ENCODE results near the gene CGNL1.

CGNL1 gene

GRCh38 chr15:57458356-57458781 lies 82.1 kb downstream of the CGNL1 start:
- no peak for DNase-seq (ENCODE audit: low spot score)

DNA sequence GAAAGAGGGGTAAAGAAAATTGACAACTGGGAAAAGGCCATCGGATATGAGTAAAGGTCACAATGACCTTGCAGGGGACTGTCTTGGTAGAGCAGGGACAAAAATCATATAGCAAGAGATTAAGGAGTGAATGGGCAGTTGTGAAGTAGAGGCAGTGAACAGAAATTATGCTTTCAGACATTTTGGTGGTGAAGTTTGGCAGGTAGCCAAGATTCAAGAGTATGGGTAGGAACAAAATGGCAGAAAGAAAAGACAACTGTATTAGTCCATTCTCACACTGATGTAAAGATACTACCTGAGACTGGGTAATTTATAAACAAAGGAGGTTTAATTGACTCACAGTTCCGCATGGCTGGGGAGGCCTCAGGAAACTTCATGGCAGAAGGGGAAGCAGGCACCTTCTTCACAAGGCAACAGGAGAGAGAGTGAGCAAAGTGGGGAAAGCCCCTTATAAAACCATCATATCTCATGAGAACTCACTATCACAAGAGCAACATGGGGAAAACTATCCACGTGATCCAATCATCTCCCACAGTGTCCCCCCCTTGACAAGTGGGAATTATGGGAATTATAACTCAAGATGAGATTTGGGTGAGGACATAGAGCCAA lies 84.0 kb downstream of the CGNL1 start:
- DNase-seq (ENCODE audit: low spot score): no peak

DNA sequence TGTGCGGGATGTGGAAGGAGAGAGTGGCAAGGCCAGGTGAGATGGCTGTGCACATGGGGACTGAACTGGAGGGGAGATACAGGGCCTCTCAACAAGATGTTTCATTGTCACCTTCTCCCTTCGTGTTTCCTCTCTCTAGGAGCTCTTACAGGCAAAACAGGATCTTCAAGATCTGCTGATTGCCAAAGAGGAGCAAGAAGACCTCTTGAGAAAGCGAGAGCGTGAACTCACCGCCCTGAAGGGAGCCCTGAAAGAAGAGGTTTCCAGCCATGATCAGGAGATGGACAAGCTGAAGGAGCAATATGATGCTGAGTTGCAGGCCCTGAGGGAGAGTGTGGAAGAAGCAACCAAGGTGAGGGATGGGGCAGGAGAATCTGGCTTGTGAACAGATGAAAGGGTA lies 85.2 kb downstream of the CGNL1 start:
- DNase-seq (ENCODE audit: low spot score): no peak

GRCh38 chr15:57462381-57462780 lies 86.1 kb downstream of the CGNL1 start:
- peak; percentile 29 for DNase-seq (ENCODE audit: low spot score)

- no peak for DNase-seq (ENCODE audit: low spot score)
Measured at GRCh38 chr15:57463360-57463759, 87.1 kb downstream of the CGNL1 start.

DNA sequence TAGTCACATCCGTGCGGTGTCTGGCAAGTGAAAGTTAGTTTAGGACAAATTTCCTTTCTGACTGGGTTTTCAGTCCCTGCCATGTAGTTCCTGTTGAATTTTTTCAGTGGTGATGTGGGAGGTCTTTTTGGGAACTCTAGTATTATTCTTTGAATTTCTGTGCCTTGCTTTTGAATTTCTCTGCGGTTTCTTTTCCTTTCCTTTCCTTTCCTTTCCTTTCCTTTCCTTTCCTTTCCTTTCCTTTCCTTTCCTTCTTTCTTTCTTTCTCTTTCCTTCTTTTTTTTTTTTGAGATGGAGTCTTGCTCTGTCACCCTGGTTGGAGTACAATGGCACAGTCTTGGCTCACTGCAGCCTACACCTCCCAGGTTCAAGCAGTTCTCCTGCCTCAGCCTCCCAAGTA lies 88.2 kb downstream of the CGNL1 start:
- no peak for DNase-seq (ENCODE audit: low spot score)

- DNase-seq (ENCODE audit: low spot score): no peak
Measured at GRCh38 chr15:57468486-57468885, 92.2 kb downstream of the CGNL1 start.

DNA sequence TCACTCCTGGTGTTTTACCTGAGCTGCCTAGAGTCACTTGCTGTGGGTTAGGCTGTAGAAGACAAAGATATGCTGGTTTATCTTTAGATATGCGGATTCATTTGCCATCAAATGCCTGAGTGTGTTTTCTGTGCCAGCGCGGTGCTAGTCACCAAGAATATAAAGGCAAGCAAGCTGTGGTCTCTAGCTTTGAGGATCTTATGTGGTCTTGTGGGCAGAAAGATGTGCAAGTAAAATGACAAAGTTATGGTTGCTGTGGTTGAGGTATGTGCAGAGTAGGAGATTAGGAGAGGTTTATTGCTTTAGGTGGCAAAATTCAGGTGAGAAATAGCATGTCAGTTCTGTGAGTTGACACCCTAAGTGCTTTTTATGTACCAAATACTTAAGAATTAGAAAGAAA lies 94.2 kb downstream of the CGNL1 start:
- no peak for DNase-seq (ENCODE audit: low spot score)

GRCh38 chr15:57472861-57473260 lies 96.6 kb downstream of the CGNL1 start:
- peak; percentile 61 for DNase-seq (ENCODE audit: low spot score)

GRCh38 chr15:57476533-57476975 lies 100.2 kb downstream of the CGNL1 start:
- DNase-seq (ENCODE audit: low spot score): peak; percentile 61

GRCh38 chr15:57477736-57478522 lies 101.6 kb downstream of the CGNL1 start:
- no peak for DNase-seq (ENCODE audit: low spot score)

GRCh38 chr15:57479005-57479404 lies 102.7 kb downstream of the CGNL1 start:
- DNase-seq (ENCODE audit: low spot score): no peak

GRCh38 chr15:57481038-57481705 lies 104.9 kb downstream of the CGNL1 start:
- no peak for DNase-seq (ENCODE audit: low spot score)

GRCh38 chr15:57485869-57486268 lies 109.6 kb downstream of the CGNL1 start:
- DNase-seq (ENCODE audit: low spot score): peak; percentile 96

GRCh38 chr15:57486833-57487232 lies 110.5 kb downstream of the CGNL1 start:
- no peak for DNase-seq (ENCODE audit: low spot score)

DNA sequence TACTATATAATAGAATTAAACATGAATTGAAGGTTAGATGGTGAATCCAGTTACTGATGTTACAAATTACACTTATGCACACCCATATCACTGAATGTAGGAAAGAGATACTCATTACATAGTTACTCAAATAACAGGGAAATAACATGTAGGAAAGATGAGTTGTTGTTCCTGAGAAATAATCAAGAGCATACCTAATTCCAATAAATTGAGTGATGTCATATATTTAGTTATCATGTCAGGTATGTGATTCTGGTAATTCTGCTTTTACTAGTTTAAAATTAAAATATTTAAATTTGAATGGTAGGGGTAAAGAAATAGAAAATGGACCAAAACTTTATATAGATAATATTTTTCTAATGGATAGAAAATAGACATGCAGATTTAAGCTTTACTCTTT lies 112.8 kb downstream of the CGNL1 start:
- DNase-seq (ENCODE audit: low spot score): no peak

DNA sequence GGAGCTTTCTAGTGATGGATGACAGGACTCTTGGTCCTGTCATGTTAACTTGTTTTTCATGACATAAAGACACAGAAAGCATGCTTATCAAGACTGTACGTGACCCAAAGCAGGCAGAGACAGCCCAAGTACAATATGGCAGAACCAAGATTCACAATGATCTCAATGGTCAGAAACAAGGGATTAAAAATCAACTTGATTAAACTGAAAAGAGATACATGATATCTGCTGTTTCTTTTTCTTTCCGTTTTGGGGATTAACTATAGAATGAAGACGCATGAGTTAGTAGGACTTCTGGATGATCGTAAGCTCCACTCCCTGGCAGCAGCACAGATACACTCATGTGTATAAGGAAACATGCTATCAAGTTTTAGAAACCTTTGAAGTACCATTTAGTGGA lies 117.0 kb downstream of the CGNL1 start:
- DNase-seq (ENCODE audit: low spot score): no peak

DNA sequence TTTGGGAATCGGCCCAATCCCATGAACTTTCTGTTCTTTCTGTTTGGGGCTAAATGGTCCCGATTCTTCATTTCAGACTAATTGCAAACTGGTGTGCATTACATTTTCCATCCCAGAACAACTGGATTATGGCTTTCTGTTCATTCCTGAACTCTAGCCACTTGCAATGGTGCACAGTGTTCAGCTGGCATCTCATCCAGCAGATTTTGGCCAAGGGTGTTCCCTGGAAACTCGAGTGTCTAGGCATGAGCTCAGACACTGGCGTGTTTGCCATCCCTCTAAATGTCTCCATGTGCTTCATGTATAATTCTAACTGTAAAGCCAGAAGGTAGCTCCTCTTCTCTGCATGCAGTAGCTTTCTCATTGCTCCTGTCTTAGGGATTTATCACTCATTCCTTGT lies 118.3 kb downstream of the CGNL1 start:
- DNase-seq (ENCODE audit: low spot score): no peak

- DNase-seq (ENCODE audit: low spot score): no peak
Measured at GRCh38 chr15:57495041-57495440, 118.7 kb downstream of the CGNL1 start.

DNA sequence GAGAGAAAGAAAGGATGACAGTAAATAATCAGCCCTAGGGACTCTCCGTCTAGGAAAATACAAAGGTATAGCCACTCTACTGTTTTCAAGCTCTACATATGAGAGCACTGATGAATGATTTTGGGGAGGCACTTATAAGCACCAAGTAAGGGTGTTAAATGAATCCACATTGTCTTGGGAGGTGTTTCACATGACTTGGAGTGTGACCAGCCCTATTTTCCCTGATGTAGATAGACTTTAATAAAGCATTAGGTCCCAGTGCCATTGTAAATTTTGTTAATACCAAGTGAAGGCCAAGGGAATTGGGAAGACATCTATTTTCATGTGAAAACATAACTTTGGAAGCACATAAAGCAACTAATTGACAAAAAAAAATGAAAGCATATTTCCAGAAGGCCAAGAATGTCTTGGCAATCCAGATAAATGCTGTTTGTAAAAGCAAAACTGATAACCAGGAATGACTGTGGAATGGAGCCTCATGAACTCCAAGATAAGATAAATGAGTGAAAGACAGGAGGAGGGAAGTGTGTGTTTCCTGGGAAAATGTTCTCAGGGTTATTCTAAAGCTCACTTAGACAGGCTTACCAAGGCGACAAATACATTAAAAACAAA lies 119.4 kb downstream of the CGNL1 start:
- DNase-seq (ENCODE audit: low spot score): no peak

GRCh38 chr15:57496594-57496945 lies 120.3 kb downstream of the CGNL1 start:
- no peak for DNase-seq (ENCODE audit: low spot score)

DNA sequence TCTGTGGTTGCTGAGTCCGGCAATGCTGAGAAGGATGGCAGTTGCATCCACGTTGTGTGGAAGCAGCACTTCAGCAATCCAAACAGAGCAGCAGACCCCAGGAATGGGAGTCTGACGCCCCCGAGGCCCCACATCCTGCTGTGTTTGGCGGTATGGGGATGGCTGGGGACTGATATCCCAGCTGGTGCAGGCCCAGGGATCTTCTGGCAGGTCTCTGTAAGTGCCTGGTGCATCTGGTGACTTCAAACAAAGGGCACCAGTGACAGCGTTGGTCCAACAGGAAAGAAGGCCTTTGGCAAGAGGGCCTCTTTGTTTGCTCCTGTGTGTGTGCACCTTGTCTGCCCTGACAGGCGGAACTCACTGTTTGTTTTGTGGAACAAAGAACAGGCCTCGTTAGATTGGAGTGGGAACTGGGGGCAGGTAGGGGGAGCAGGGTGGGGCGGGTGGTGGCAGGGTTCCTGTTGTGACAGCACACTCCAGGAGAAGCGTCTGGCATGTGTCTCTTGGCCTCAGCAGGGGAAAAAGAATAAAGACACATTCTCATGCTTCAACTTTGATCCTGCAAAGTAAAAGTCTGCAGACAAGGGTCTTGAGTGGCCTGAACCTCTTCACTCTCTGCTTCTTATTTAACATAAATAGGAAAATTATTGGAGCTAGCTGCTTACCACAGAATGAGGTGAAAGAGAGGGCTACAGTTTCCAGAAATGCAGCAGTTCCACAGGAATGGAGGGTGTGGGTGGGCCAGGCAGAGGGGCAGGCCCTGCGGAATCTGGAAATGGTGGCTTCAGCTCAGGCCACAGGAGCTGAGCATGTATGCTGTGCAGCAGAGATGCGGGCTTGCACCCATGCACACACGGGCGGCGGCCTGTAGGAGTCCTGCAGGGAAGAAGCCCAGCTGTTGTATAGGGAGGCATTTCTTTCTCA lies 120.9 kb downstream of the CGNL1 start:
- DNase-seq (ENCODE audit: low spot score): no peak
